BJ (cell line): ENCODE measurements around the gene SLC12A5. TPM values are rescaled to one million over a fixed set of nuclear protein-coding genes. Genes with fewer than 3 reads are reported as not detected.

Experiments used
- CTCF ChIA-PET: fragments of 350-600 bp; formaldehyde crosslinking; extraction: SDS; loops from one replicate; lab custom pipeline; 2021; ENCODE audit warnings: antibody characterized with exemption, inconsistent platforms; lab: Yijun Ruan, JAX
- POLR2A ChIA-PET: fragments of 300-600 bp; sonication (Branson Sonifier 250); formaldehyde crosslinking; extraction: SDS; loops from one replicate; lab custom pipeline; 2021; ENCODE audit warnings: antibody characterized with exemption; lab: Charles Lee
- DNase-seq: peaks from one replicate; pipeline ENCODE4 v3.0.0-alpha.2; 2011; ENCODE audit warnings: low read depth
- H3K27me3 ChIP-seq: 2 replicates; pipeline ENCODE4 v1.6.0; 2011; ENCODE audit warnings: low read length; ENCODE audit not compliant: control insufficient read depth, insufficient read depth
- H3K36me3 ChIP-seq: 2 replicates; pipeline ENCODE4 v1.5.1; 2011; ENCODE audit warnings: low read length; ENCODE audit not compliant: control insufficient read depth, insufficient read depth
- H3K4me3 ChIP-seq: 2 replicates; pipeline ENCODE4 v1.5.1; 2011; ENCODE audit warnings: low read depth, mild to moderate bottlenecking, control low read depth, low read length
- polyA plus RNA-seq: library from polyadenylated mRNA; depleted of rRNA; stranded (reverse); fragments of >200 nt; gene quantifications from 2 replicates; pipeline ENCODE4 v1.2.3, GENCODE V29; 2011
- TF ChIP-seq, protein P1 (sequence below): IDR thresholded peaks from 2 replicates; pipeline ENCODE4 v1.5.1; 2011; ENCODE audit warnings: low read depth, mild to moderate bottlenecking, control low read depth, inconsistent platforms, low read length, moderate library complexity; ENCODE audit not compliant: insufficient read depth

The SLC12A5 gene
- polyA plus RNA-seq, 1 experiment, result 0.61 TPM

DNA sequence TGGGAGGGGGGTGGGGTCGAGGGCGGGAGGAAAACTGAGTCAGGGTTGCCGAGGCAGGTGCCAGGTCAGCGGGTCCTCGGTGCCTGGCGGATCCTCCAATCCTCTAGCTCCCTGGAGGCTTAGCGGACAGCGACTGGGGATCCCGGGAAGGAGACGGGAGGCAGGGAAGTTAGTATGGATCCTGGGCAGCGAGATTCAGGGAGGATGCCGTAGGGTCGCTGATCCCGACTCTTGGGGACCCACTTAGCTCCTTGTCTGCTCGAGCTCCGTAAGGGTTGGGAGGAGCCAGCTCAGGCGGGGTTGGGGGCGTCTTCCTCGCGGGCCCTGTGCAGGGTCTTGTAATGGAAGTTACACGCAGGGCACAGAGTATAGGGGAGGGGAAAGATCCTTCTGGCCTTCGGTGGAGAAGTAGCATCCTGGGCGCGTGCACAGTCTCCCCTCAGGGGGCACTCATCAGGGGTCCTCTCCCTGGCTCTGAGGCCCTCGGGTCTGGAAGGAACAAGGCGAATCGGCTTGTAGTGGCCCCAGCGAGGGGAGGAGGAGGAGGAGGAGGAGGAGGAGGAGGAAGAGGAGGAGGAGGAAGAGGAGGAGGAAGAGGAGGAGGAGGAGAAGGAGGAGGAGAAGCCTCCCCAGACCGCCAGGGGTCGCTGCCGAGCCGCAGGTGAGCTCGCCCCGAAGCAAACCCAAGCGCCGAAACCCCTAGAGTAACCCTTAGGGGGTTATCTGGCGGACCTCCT lies 6.4 kb upstream of the SLC12A5 start:
- ChIA-PET CTCF (interaction anchor here (0.6 to 2.4 kb wide), 26 partner anchors 8 to 415 kb away, joined by 3 to 16 read pairs (median 4); no protein-coding TSS in a partner anchor), POLR2A (interaction anchor here (0.7 kb wide), 1 partner anchor 10 kb away, joined by 3 read pairs; no protein-coding TSS in a partner anchor)
- H3K4me3 ChIP-seq, result peak overlapping the region; percentile 20; the same call in 1 of the 2 replicates
- TF ChIP-seq, protein P1, sequence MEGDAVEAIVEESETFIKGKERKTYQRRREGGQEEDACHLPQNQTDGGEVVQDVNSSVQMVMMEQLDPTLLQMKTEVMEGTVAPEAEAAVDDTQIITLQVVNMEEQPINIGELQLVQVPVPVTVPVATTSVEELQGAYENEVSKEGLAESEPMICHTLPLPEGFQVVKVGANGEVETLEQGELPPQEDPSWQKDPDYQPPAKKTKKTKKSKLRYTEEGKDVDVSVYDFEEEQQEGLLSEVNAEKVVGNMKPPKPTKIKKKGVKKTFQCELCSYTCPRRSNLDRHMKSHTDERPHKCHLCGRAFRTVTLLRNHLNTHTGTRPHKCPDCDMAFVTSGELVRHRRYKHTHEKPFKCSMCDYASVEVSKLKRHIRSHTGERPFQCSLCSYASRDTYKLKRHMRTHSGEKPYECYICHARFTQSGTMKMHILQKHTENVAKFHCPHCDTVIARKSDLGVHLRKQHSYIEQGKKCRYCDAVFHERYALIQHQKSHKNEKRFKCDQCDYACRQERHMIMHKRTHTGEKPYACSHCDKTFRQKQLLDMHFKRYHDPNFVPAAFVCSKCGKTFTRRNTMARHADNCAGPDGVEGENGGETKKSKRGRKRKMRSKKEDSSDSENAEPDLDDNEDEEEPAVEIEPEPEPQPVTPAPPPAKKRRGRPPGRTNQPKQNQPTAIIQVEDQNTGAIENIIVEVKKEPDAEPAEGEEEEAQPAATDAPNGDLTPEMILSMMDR, result peak; percentile 81
- DNase-seq, result no peak
- no peaks in the 10 kb centered on the region for H3K36me3 ChIP-seq
- peaks cover 11% of the 10 kb centered on the region for H3K27me3 ChIP-seq

GRCh38 chr20:46023148-46023484 lies 5.9 kb upstream of the SLC12A5 start:
- Histone ChIP-seq H3K4me3 (no peak overlapping the region), H3K27me3 (peaks cover 9% of the 10 kb centered on the region), H3K36me3 (no peaks in the 10 kb centered on the region)
- CTCF ChIA-PET, result interaction anchor here (0.7 to 2.4 kb wide), 18 partner anchors 9 to 415 kb away, joined by 3 to 16 read pairs (median 5); no protein-coding TSS in a partner anchor
- TF ChIP-seq, protein P1, result no peak
- POLR2A ChIA-PET, result interaction anchor here (0.7 kb wide), 1 partner anchor 9 kb away, joined by 3 read pairs; no protein-coding TSS in a partner anchor
- no peak for DNase-seq

- DNase-seq, result no peak
- CTCF ChIA-PET, result interaction anchor here (1.2 to 2.4 kb wide), 9 partner anchors 10 to 325 kb away, joined by 3 to 16 read pairs (median 8); no protein-coding TSS in a partner anchor
Measured at GRCh38 chr20:46023999-46024398, 5.0 kb upstream of the SLC12A5 start.

DNA sequence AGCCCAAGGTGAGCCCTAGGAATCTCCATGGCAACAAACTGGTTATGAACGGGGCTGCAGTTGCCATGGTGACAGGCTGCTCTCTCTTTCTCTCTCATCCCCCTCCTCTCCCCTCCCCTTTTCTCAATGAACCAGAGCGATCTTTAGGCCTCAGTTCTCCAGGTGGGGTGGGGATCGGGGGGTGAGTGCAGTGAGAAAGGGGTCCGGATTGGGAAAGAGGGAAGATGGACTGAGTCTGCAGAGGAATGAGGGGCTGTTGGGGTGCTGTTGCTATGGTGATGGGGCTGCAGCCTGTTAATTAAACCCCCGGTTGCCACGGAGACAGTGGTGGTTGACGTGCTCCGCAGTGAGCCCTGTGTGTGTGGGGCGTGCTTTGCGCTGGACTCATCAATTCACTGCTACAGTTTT lies 3.6 kb upstream of the SLC12A5 start:
- Histone ChIP-seq H3K36me3 (no peaks in the 10 kb centered on the region), H3K4me3 (no peak overlapping the region), H3K27me3 (peaks cover 9% of the 10 kb centered on the region)
- TF ChIP-seq, protein P1, result no peak
- ChIA-PET CTCF (interaction anchor here (1.0 to 1.8 kb wide), 2 partner anchors 11 to 324 kb away, joined by 3 to 7 read pairs; no protein-coding TSS in a partner anchor), POLR2A (no interaction called here)
- DNase-seq, result no peak

More at GRCh38 chr20:46023999-46024398, 5.0 kb upstream of the SLC12A5 start:
- POLR2A ChIA-PET, result no interaction called here
- no peaks in the 10 kb centered on the region for H3K36me3 ChIP-seq
- TF ChIP-seq, protein P1, result no peak
- H3K27me3 ChIP-seq, result peaks cover 8% of the 10 kb centered on the region
- no peak overlapping the region for H3K4me3 ChIP-seq

DNA sequence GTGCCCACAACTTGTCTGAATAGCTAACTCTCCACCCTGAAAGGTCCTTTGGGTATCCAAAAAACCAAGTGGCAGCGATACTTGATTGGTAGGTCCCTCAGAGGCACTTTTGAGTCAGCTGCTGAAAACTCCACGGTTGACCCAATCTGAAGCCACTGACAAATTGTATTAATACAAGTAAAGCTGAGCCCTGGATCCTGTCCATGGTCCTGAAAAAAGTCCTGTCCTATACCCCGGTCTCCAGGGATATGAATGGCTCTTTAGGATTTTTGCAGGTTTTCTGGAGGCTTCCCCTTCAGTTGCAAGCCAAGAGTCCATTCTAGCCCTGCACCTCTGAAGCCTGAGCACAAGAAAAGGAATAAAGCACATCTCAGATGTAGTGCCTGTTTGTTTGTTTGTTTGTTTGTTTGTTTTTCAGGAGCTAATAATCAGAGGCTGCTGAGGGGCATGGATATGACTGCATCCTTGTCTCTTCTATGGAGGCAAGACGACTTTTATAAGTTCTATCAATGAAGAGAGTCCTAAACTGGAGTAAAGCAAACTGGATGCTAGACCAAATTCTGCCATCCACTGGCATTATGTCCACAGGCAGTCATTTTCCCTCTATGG lies 1.7 kb upstream of the SLC12A5 start:
- CTCF ChIA-PET, result interaction anchor here (0.7 to 1.8 kb wide), 5 partner anchors 9 to 724 kb away, joined by 3 to 12 read pairs (median 4); no protein-coding TSS in a partner anchor
- no peak for DNase-seq
- no peaks in the 10 kb centered on the region for H3K36me3 ChIP-seq
- H3K4me3 ChIP-seq, result no peak overlapping the region
- TF ChIP-seq, protein P1, result no peak
- peaks cover 19% of the 10 kb centered on the region for H3K27me3 ChIP-seq
- POLR2A ChIA-PET, result interaction anchor here (0.6 kb wide), 1 partner anchor 27 kb away, joined by 3 read pairs; no protein-coding TSS in a partner anchor
